Breast epithelium (tissue), 4 donors: ENCODE results near the gene KIAA0232. TPM values are rescaled to one million over a fixed set of nuclear protein-coding genes. Genes with fewer than 3 reads are reported as not detected.

ENCODE experiments used
- DNase-seq, 2 donors: peaks; one replicate each; pipeline ENCODE4 v3.0.0-alpha.2; 2019; ENCODE audit warnings: low spot score in 2 of 2
- H3K27ac ChIP-seq, 2 donors: fragments of 200-600 bp; sonication (generic) in 1 of 2; one replicate each; pipeline ENCODE4 v1.5.1; 2016 to 2019; ENCODE audit warnings: mild to moderate bottlenecking in 1 of 2
- H3K27me3 ChIP-seq, 2 donors: fragments of 200-600 bp; sonication (generic) in 1 of 2; one replicate each; pipeline versions ENCODE4 v1.5.1 to v1.6.0; 2017 to 2019; ENCODE audit warnings: control low read depth in 1 of 2, mild to moderate bottlenecking in 1 of 2
- H3K36me3 ChIP-seq: fragments of 200-600 bp; one replicate; pipeline ENCODE4 v1.5.1; 2019
- H3K4me1 ChIP-seq, 2 donors: fragments of 200-600 bp; sonication (generic); one replicate each; pipeline ENCODE4 v1.5.1; 2016 to 2019; ENCODE audit warnings: control low read depth in 1 of 2
- H3K4me3 ChIP-seq, 3 donors: fragments of 200-600 bp; sonication (generic); 1 replicate in 2 of 3; 2 replicates in 1 of 3; pipeline ENCODE4 v1.5.1; 2016 to 2019; ENCODE audit warnings: mild to moderate bottlenecking in 3 of 3, moderate library complexity in 2 of 3
- H3K9me3 ChIP-seq, 2 donors: fragments of 200-600 bp; sonication (generic) in 1 of 2; one replicate each; pipeline ENCODE4 v1.5.1; 2016 to 2019; ENCODE audit warnings: control low read depth in 1 of 2
- POLR2A ChIP-seq: fragments of 450-650 bp; IDR thresholded peaks from one replicate; pipeline ENCODE4 v1.6.1; 2016; ENCODE audit warnings: antibody characterized with exemption, mild to moderate bottlenecking, moderate library complexity
- POLR2AphosphoS5 ChIP-seq, 3 donors: sonication (generic); formaldehyde crosslinking; IDR thresholded peaks; one replicate each; pipeline ENCODE4 v1.6.1; 2017; ENCODE audit warnings: antibody characterized with exemption in 3 of 3
- intact Hi-C: fragments of 100-400 bp; cut with DNase I; formaldehyde crosslinking; loops from one replicate; pipeline ENCODE4 v1.15.1; 2023; ENCODE audit warnings: low total_unique reads
- total RNA-seq, 3 donors: library from RNA; depleted of rRNA; stranded (reverse); fragments of >200 nt; gene quantifications; one replicate each; pipeline ENCODE4 v1.1.0, GENCODE V29; 2016
- TF ChIP-seq, protein P1 (sequence below), 3 donors: fragments of 450-650 bp; IDR thresholded peaks; one replicate each; pipeline ENCODE4 v1.5.1; 2016 to 2017; ENCODE audit warnings: antibody characterized with exemption in 3 of 3, mild to moderate bottlenecking in 3 of 3, moderate library complexity in 3 of 3

Gene KIAA0232
- total RNA-seq, 3 donors from 2014 or later = 31.5 to 40.8 (median 31.7) TPM

DNA sequence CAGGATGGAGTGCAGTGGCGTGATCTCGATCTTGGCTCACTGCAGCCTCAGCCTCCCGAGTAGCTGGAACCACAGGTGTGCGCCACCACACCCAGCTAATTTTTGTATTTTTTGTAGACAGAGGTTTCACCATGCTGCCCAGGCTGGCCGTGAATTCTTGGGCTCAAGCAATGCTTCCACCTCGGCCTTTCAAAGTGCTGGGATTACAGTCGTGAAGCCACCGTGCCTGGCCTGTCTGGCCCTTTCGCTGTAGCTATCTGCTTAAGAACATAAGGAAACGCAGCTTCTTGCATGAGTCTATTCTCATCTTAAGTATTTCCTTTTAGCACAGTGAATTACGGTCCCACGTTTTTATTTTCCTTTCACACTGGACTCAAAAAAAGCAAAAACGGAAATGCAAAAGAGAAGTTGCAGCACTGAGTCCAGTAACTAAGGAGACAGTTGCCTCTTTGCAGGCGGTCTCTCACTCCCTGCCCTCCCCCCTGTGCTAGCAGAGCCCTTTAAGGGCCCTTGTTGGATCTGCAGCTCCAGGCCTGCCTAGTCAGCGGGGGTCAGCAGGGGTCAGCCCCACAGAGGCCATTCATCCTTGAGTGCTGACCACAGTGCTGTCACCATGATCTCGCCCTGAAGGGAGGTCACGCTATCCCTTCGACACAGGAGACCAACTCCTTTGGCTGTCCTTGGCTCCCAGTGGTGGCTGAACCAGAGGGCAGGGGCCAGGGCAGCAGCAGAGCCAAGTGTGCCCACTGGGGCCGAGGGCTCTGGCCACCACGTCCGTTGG, 105.3 kb downstream of the KIAA0232 start:
- intact Hi-C loops = no loop called here
- peaks cover 0 to 4% of the 10 kb centered on the region in 2 donors for H3K9me3 ChIP-seq
- TF ChIP-seq, protein P1, sequence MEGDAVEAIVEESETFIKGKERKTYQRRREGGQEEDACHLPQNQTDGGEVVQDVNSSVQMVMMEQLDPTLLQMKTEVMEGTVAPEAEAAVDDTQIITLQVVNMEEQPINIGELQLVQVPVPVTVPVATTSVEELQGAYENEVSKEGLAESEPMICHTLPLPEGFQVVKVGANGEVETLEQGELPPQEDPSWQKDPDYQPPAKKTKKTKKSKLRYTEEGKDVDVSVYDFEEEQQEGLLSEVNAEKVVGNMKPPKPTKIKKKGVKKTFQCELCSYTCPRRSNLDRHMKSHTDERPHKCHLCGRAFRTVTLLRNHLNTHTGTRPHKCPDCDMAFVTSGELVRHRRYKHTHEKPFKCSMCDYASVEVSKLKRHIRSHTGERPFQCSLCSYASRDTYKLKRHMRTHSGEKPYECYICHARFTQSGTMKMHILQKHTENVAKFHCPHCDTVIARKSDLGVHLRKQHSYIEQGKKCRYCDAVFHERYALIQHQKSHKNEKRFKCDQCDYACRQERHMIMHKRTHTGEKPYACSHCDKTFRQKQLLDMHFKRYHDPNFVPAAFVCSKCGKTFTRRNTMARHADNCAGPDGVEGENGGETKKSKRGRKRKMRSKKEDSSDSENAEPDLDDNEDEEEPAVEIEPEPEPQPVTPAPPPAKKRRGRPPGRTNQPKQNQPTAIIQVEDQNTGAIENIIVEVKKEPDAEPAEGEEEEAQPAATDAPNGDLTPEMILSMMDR (IDR thresholded peaks at IDR 0.05) = no peak
- TF ChIP-seq POLR2A = no peak
- no peak for TF ChIP-seq POLR2AphosphoS5 (IDR thresholded peaks at IDR 0.05)
- H3K4me1 ChIP-seq = peaks cover 3 to 9% of the 10 kb centered on the region in 2 donors
- no peak overlapping the region for H3K27ac ChIP-seq
- no peaks in the 10 kb centered on the region for H3K27me3 ChIP-seq
- H3K36me3 ChIP-seq = no peaks in the 10 kb centered on the region
- H3K4me3 ChIP-seq = no peak overlapping the region
- DNase-seq = no peak

DNA sequence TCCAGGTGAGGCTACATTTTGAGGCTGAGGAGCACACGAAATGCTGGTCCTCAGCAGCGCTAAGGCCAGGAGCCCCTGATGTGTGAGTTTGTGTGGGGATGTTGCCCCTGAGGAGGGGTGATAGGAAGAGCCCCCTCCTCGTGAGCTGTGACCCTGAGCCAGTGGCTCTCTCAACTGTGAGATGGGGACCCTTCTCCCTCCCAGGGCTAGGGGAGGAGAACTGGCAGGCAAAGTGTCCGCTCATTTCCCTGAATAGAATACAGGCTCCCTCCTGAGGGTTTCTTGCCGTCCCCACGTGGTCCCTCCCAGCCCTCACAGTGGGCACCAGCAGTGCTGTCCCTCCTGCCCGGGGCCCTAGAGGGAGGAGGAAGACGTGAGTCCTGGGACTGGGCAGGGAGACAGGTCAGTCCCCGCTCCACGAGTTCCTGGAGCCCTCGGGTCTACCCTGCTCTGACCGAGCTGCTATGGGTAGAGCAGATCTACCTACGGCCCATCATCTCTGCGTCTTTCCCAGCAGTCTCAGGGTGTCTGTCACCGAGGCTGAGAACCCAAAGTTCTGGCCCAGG, 106.1 kb downstream of the KIAA0232 start:
- Histone ChIP-seq H3K27me3 (no peaks in the 10 kb centered on the region), H3K4me1 (peaks cover 3 to 11% of the 10 kb centered on the region in 2 donors), H3K4me3 (no peak overlapping the region), H3K9me3 (peaks cover 0 to 4% of the 10 kb centered on the region in 2 donors), H3K36me3 (no peaks in the 10 kb centered on the region), H3K27ac (no peak overlapping the region)
- TF ChIP-seq, protein P1 (IDR thresholded peaks at IDR 0.05) = no peak
- no peak for TF ChIP-seq POLR2AphosphoS5 (IDR thresholded peaks at IDR 0.05)
- no peak for TF ChIP-seq POLR2A
- DNase-seq = no peak
- intact Hi-C loops = no loop called here

DNA sequence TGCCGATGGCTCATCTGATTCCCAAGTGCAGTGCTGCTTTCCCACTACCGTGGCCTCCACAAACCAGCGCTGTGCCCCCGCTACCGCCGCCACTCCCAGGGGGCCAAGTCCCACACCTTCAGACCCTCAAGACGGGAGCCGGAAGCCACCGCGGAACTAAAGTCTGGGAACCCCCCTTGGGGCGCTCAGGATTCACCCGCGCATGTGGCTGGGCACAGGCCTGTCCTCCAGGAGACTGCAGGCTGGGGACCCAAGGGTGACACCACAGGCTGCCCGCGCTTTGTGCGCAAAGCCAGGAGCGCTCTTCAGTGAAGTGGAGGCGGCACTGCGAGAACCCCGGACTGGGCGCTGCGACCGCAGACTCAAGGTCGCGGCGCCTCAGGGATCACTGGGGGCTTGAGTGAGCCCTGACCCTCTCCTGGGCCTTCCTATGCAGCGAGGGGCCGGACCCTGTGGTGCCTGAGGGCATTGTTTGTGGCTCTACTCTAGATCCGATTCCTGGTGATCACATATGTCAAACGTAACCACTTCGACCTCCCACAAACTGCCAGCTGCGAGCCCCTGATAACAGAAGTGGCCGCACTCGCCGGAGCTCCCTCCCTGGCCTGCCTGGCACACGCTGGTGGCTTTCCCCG, 106.7 kb downstream of the KIAA0232 start:
- intact Hi-C loops = no loop called here
- Histone ChIP-seq H3K4me3 (no peak overlapping the region), H3K27ac (no peak overlapping the region), H3K36me3 (no peaks in the 10 kb centered on the region), H3K4me1 (peaks cover 3 to 11% of the 10 kb centered on the region in 2 donors), H3K27me3 (no peaks in the 10 kb centered on the region), H3K9me3 (peaks cover 0 to 4% of the 10 kb centered on the region in 2 donors)
- no peak for DNase-seq
- TF ChIP-seq POLR2A (no peak), POLR2AphosphoS5 (IDR thresholded peaks at IDR 0.05) (no peak)
- TF ChIP-seq, protein P1 (IDR thresholded peaks at IDR 0.05) = no peak

DNA sequence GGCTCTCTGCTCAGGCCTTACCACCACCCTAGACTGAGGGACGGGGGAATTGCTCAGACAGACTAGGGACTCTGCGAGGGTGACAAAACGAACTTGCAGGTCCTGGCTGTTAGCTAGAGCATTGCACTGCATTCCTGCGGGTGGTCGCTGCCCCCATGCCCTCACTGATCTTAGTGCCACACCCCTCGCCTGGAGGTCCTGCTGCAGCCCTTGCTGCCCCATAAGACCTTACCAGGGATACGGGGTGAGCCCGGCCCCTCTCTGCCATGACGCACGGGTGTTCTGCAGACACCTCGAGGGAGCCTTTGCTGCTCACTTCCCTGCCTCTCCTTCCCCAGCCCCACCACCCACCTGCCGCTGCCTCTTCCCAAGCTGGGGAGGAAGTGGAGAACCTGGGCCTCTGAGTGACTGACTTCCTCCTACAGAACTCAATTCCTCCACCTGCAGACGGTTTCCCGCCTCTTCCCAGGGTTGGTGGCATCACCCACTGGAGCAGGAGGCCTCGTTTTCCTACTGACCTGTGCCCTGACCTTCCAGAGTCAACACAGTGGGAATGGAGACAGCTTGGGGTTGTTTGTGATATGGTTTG, 107.3 kb downstream of the KIAA0232 start:
- TF ChIP-seq POLR2AphosphoS5 (IDR thresholded peaks at IDR 0.05) = no peak
- TF ChIP-seq, protein P1 (IDR thresholded peaks at IDR 0.05) = no peak
- no peak for TF ChIP-seq POLR2A
- Histone ChIP-seq H3K27me3 (no peaks in the 10 kb centered on the region), H3K36me3 (no peaks in the 10 kb centered on the region), H3K4me3 (no peak overlapping the region), H3K4me1 (peaks cover 3 to 11% of the 10 kb centered on the region in 2 donors), H3K27ac (no peak overlapping the region), H3K9me3 (peaks cover 0 to 4% of the 10 kb centered on the region in 2 donors)
- intact Hi-C loops = no loop called here
- no peak for DNase-seq
